HCT116 (cell line): Measurements from ENCODE around the gene TRAF5. TPM values are rescaled to one million over a fixed set of nuclear protein-coding genes. Genes with fewer than 3 reads are reported as not detected.

Experiments used
- ATAC-seq: fragments of 200-7000 bp; cut with Tn5 transposase; 2 replicates; pipeline ENCODE4 v1.9.1; 2020; ENCODE audit warnings: mild to moderate bottlenecking, moderate library complexity
- BruUV-seq: library from RNA; stranded (reverse); fragments of 400-500 nt; replicated peaks from 2 replicates; lab custom pipeline; 2021; lab: Mats Ljungman, UMichigan
- CTCF ChIA-PET: fragments of 300-600 bp; sonication (Branson Sonifier 250); formaldehyde crosslinking; loops from one replicate; lab custom pipeline; 2021; ENCODE audit warnings: antibody characterized with exemption; lab: Charles Lee
- POLR2A ChIA-PET: fragments of 300-600, 350-600 bp; sonication (Branson Sonifier 250); formaldehyde crosslinking; loops from one replicate; lab custom pipeline; 2021; ENCODE audit warnings: antibody characterized with exemption; lab: Charles Lee
- RAD21 ChIA-PET, 2 experiments: fragments of 300-600 bp; sonication (Branson Sonifier 250); formaldehyde crosslinking; loops; one replicate each; lab custom pipeline; 2023; ENCODE audit warnings: low total read pairs in 2 of 2; ENCODE audit not compliant: uncharacterized antibody in 2 of 2, unreplicated experiment in 2 of 2, low non-redundant PET in 1 of 2; lab: Charles Lee
- DNase-seq: peaks from one replicate; pipeline ENCODE4 v3.0.0-alpha.2; 2010; ENCODE audit warnings: low read depth, low spot score
- H2AFZ ChIP-seq: fragments of 200-600 bp; shearing (Covaris generic), sonication (generic); 2 replicates; pipeline ENCODE4 v1.6.1; 2017; ENCODE audit warnings: low read depth, mixed run types, mixed read lengths, antibody characterized with exemption, low read length; ENCODE audit not compliant: poor library complexity, severe bottlenecking
- H3K27ac ChIP-seq: 2 replicates; pipeline ENCODE4 v1.5.1; 2012; ENCODE audit warnings: low read depth, low read length
- H3K27me3 ChIP-seq: fragments of 200-600 bp; sonication (generic); 2 replicates; pipeline ENCODE4 v1.6.1; 2016; ENCODE audit warnings: mixed run types, low read length, mixed read lengths; ENCODE audit not compliant: insufficient read depth
- H3K36me3 ChIP-seq, 2 experiments: fragments of 200-500 bp in 1 of 2; fragments of 200-600 bp in 1 of 2; sonication (Bioruptor generic) in 1 of 2; sonication (generic) in 1 of 2; 2 replicates each; pipeline versions ENCODE4 v1.5.1 to v1.6.1; 2014 to 2016; ENCODE audit warnings: low read length in 2 of 2, inconsistent platforms in 1 of 2, mixed read lengths in 1 of 2, mixed run types in 1 of 2; ENCODE audit not compliant: insufficient read depth in 2 of 2, control insufficient read depth in 1 of 2
- H3K4me1 ChIP-seq, 2 experiments: fragments of 200-600 bp in 1 of 2; sonication (generic) in 1 of 2; 2 replicates each; pipeline versions ENCODE4 v1.5.1 to v1.6.1; 2012 to 2017; ENCODE audit warnings: low read length in 2 of 2, inconsistent platforms in 1 of 2, mild to moderate bottlenecking in 1 of 2, mixed read lengths in 1 of 2, mixed run types in 1 of 2, moderate library complexity in 1 of 2; ENCODE audit not compliant: insufficient read depth in 2 of 2, control insufficient read depth in 1 of 2
- H3K4me2 ChIP-seq: fragments of 200-600 bp; sonication (generic); 2 replicates; pipeline ENCODE4 v1.6.1; 2017; ENCODE audit warnings: mixed run types, low read length, mixed read lengths
- H3K4me3 ChIP-seq, 2 experiments: fragments of 200-600 bp in 1 of 2; sonication (generic) in 1 of 2; replicated peaks in 1 of 2; 2 replicates each; pipeline ENCODE4 v1.5.1; 2011 to 2016; ENCODE audit warnings: low read length in 2 of 2, control low read depth in 1 of 2, low read depth in 1 of 2, mild to moderate bottlenecking in 1 of 2, mixed read lengths in 1 of 2, mixed run types in 1 of 2
- H3K79me2 ChIP-seq: fragments of 200-600 bp; sonication (generic); 2 replicates; pipeline ENCODE4 v1.6.1; 2017; ENCODE audit warnings: mild to moderate bottlenecking, mixed run types, low read length, moderate library complexity, mixed read lengths; ENCODE audit not compliant: insufficient read depth
- H3K9ac ChIP-seq: fragments of 200-600 bp; sonication (generic); 2 replicates; pipeline ENCODE4 v1.6.1; 2016; ENCODE audit warnings: low read length, mixed read lengths
- H3K9me2 ChIP-seq: fragments of 200-600 bp; sonication (generic), shearing (Covaris generic); 2 replicates; pipeline ENCODE4 v1.6.1; 2017; ENCODE audit warnings: mixed run types, mild to moderate bottlenecking, moderate library complexity; ENCODE audit not compliant: insufficient read depth
- H3K9me3 ChIP-seq, 2 experiments: fragments of 200-500 bp in 1 of 2; fragments of 200-600 bp in 1 of 2; sonication (Bioruptor generic) in 1 of 2; sonication (generic) in 1 of 2; 2 replicates each; pipeline ENCODE4 v1.6.1; 2014 to 2017; ENCODE audit warnings: low read length in 2 of 2, mixed read lengths in 2 of 2, inconsistent platforms in 1 of 2, low read depth in 1 of 2, mild to moderate bottlenecking in 1 of 2, mixed run types in 1 of 2, moderate library complexity in 1 of 2; ENCODE audit not compliant: control insufficient read depth in 1 of 2, insufficient read depth in 1 of 2
- H4K20me1 ChIP-seq: fragments of 200-600 bp; sonication (generic), shearing (Covaris generic); 2 replicates; pipeline ENCODE4 v1.6.1; 2017; ENCODE audit warnings: mixed run types, mild to moderate bottlenecking, moderate library complexity; ENCODE audit not compliant: insufficient read depth
- CEBPB ChIP-seq: IDR thresholded peaks from 2 replicates; pipeline ENCODE4 v1.6.1; 2012; ENCODE audit warnings: low read depth
- CTCF ChIP-seq, 3 experiments: fragments of 200-600 bp in 1 of 3; sonication (generic) in 1 of 3; IDR thresholded peaks in 2 of 3; conservative IDR thresholded peaks in 1 of 3; 2 replicates each; pipeline ENCODE4 v1.5.1; 2012 to 2017; ENCODE audit warnings: low read depth in 2 of 3, low read length in 2 of 3, antibody characterized with exemption in 1 of 3, borderline replicate concordance in 1 of 3, control low read depth in 1 of 3, mild to moderate bottlenecking in 1 of 3, mixed read lengths in 1 of 3, mixed run types in 1 of 3, moderate library complexity in 1 of 3; ENCODE audit not compliant: insufficient read depth in 1 of 3
- POLR2A ChIP-seq: IDR thresholded peaks from 2 replicates; pipeline ENCODE4 v1.7.0; 2011; ENCODE audit warnings: borderline replicate concordance; ENCODE audit not compliant: insufficient read depth, insufficient read length; ENCODE audit errors: extremely low read depth
- ZNF274 ChIP-seq: fragments of 200-500 bp; sonication (Bioruptor generic); IDR thresholded peaks from 2 replicates; pipeline ENCODE4 v1.6.1; 2014; ENCODE audit warnings: mild to moderate bottlenecking, low read depth, low read length, inconsistent platforms
- intact Hi-C: fragments of 100-400 bp; cut with micrococcal nuclease; formaldehyde crosslinking; loops from 2 replicates; pipeline ENCODE4 v1.10.0; 2022
- total RNA-seq: library from RNA; stranded (reverse); gene quantifications from one replicate; pipeline ENCODE4 v1.2.1, GENCODE V29; 2021; ENCODE audit not compliant: unreplicated experiment

The TRAF5 gene
- total RNA-seq, 1 experiment from 2014 or later: 6.5 TPM

- no peak for ATAC-seq
- Histone ChIP-seq H3K9me3 (no peaks in the 10 kb centered on the region), H3K9ac (no peak overlapping the region)
Measured at GRCh38 chr1:211280910-211281309, 45.7 kb upstream of the TRAF5 start.

More at GRCh38 chr1:211280910-211281309, 45.7 kb upstream of the TRAF5 start:
- peaks cover 9 to 29% of the 10 kb centered on the region in 2 experiments for H3K36me3 ChIP-seq
- ChIA-PET POLR2A (no interaction called here), RAD21 (no interaction called here), CTCF (no interaction called here)
- no peak for TF ChIP-seq POLR2A
- TF ChIP-seq CEBPB: no peak
- TF ChIP-seq CTCF (IDR thresholded peaks at IDR 0.05 in 2 of 3, conservative IDR thresholded peaks at IDR 0.05 in 1 of 3; ENCODE audit: borderline replicate concordance in 1 of 3, insufficient read depth in 1 of 3, low read depth in 2 of 3, low read length in 2 of 3): no peak
- TF ChIP-seq ZNF274: no peak
- H3K4me3 ChIP-seq: no peak overlapping the region
- BruUV-seq: no TSS peak
- peaks cover 2% of the 10 kb centered on the region; the same call in 1 of the 2 replicates for H4K20me1 ChIP-seq
- no peak overlapping the region for H2AFZ ChIP-seq
- no peak overlapping the region for H3K27ac ChIP-seq
- no peak for DNase-seq
- H3K27me3 ChIP-seq: no peaks in the 10 kb centered on the region
- H3K79me2 ChIP-seq: no peaks in the 10 kb centered on the region
- no peaks in the 10 kb centered on the region for H3K9me2 ChIP-seq
- intact Hi-C loops: no loop called here
- H3K4me2 ChIP-seq: no peak overlapping the region
- no peaks in the 10 kb centered on the region for H3K4me1 ChIP-seq
